Effector memory CD4-positive, alpha-beta T cell (primary cell): Measurements from ENCODE around the gene USP12.
"Not testable (repeated sequence)": the region's sequence is repeated elsewhere in the genome, so short reads cannot be mapped to it uniquely, and the experiment has no call there.

Experiments
- DNase-seq, 3 donors: peaks; one replicate each; pipeline ENCODE4 v3.0.0-alpha.2; 2020
- H3K27ac ChIP-seq: 2 replicates; pipeline ENCODE4 v1.7.0; 2013; ENCODE audit warnings: mild to moderate bottlenecking, low read length, moderate library complexity; ENCODE audit not compliant: insufficient read depth, poor library complexity, severe bottlenecking
- H3K27me3 ChIP-seq: replicated peaks from 2 replicates; pipeline ENCODE4 v1.7.0; 2013; ENCODE audit warnings: mild to moderate bottlenecking, low read length; ENCODE audit not compliant: insufficient read depth, control insufficient read depth, poor library complexity, severe bottlenecking
- H3K36me3 ChIP-seq: 2 replicates; pipeline ENCODE4 v1.7.0; 2013; ENCODE audit warnings: mild to moderate bottlenecking, low read length, moderate library complexity; ENCODE audit not compliant: control insufficient read depth, insufficient read depth
- H3K4me1 ChIP-seq: 2 replicates; pipeline ENCODE4 v1.7.0; 2013; ENCODE audit warnings: low read length, mild to moderate bottlenecking; ENCODE audit not compliant: control insufficient read depth, insufficient read depth, poor library complexity, severe bottlenecking
- H3K4me3 ChIP-seq: 2 replicates; pipeline ENCODE4 v1.7.0; 2013; ENCODE audit warnings: low read length, low read depth, mild to moderate bottlenecking; ENCODE audit not compliant: insufficient read depth, poor library complexity, severe bottlenecking
- H3K9me3 ChIP-seq: 2 replicates; pipeline ENCODE4 v1.7.0; 2013; ENCODE audit warnings: mild to moderate bottlenecking, low read length, moderate library complexity; ENCODE audit not compliant: control insufficient read depth
- total RNA-seq, 3 donors: gene quantifications; one replicate each; lab custom pipeline; 2026; lab: John Stamatoyannopoulos, UW

USP12 gene, protein sequence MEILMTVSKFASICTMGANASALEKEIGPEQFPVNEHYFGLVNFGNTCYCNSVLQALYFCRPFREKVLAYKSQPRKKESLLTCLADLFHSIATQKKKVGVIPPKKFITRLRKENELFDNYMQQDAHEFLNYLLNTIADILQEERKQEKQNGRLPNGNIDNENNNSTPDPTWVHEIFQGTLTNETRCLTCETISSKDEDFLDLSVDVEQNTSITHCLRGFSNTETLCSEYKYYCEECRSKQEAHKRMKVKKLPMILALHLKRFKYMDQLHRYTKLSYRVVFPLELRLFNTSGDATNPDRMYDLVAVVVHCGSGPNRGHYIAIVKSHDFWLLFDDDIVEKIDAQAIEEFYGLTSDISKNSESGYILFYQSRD
- total RNA-seq: 51.5 to 70.9 (median 55.7) reads per million in 3 donors

DNA sequence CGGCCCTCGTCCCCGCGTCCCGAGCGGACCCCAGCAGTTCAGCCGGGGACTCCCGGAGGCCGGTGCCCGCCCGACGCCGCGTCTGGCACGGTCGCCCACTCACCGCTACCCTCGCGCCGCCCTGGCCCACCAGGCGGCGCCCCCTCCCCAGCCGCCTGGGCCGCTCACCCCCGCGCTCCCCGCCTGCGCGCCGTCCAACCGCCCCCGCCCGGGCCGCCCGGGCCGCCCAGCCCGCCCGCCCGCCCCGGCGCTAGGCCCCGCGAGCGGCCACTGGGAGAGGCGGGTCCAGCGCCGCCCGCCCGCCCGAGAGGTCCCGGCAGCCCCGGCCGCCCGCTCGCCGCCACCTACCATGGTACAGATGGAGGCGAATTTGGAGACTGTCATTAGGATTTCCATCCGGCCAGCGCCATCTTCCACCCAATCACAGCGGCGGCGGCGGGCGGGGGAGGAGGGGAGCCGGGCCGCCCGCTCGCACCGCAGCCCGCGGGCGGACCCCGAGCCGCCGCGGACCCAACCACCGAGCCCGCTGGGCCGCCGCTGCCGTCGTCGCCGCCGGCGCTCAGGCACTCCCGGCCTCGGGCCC lies at the start of gene USP12:
Gene USP12 (minus strand): TSS at position 568 of the 583 bp plus-strand sequence. CDS start 172 bp downstream, at position 396.
- H3K36me3 ChIP-seq: no peaks in the 10 kb centered on the region
- peaks cover 16% of the 10 kb centered on the region for H3K4me1 ChIP-seq
- H3K9me3 ChIP-seq: no peaks in the 10 kb centered on the region
- H3K27me3 ChIP-seq: no peaks in the 10 kb centered on the region
- peak within 1 kb of the TSS; percentile 91 for H3K27ac ChIP-seq
- H3K4me3 ChIP-seq: peak within 1 kb of the TSS; percentile 83
- no peak for DNase-seq

DNA sequence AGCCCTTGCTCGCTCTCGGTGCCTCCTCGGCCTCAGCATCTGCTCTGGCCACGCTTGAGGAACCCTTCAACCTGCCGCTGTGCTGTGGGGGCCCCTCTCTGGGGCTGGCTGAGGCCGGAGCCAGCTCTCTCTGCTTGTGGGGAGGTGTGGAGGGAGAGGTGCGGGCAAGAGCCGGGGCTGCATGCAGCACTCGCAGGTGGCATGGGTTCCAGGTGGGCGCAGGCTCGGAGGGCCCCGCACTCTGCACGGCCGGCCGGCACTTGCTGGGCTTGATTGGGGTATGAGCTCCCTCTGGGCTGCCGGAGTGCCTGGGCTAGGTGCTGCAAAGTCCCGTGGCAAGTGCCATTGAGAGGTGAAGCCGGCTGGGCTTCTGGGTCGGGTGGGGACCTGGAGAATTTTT lies 48.0 kb upstream of the USP12 start:
- H3K27me3 ChIP-seq: no peaks in the 10 kb centered on the region
- no peaks in the 10 kb centered on the region for H3K9me3 ChIP-seq
- no peaks in the 10 kb centered on the region for H3K36me3 ChIP-seq
- no peak overlapping the region for H3K27ac ChIP-seq
- no peaks in the 10 kb centered on the region for H3K4me1 ChIP-seq
- H3K4me3 ChIP-seq: no peak overlapping the region
- no peak for DNase-seq

DNA sequence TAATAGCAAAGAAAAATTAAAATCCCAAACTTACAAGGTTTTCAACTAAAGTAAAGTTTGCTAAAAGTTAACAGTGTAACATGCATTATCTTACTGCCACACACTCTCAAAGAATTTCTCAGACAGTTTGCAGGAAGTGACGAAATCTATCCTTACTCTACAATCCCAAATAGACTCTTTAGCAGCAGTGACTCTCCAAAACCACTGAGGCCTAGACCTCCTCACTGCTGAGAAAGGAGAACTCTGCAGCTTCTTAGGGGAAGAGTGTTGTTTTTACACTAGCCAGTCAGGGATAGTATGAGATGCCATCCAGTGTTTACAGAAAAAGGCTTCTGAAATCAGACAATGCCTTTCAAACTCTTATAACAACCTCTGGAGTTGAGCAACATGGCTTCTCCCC lies 47.2 kb upstream of the USP12 start:
- H3K27me3 ChIP-seq, H3K4me3 ChIP-seq, H3K9me3 ChIP-seq, DNase-seq, H3K4me1 ChIP-seq, H3K36me3 ChIP-seq, H3K27ac ChIP-seq: not testable (repeated sequence)

DNA sequence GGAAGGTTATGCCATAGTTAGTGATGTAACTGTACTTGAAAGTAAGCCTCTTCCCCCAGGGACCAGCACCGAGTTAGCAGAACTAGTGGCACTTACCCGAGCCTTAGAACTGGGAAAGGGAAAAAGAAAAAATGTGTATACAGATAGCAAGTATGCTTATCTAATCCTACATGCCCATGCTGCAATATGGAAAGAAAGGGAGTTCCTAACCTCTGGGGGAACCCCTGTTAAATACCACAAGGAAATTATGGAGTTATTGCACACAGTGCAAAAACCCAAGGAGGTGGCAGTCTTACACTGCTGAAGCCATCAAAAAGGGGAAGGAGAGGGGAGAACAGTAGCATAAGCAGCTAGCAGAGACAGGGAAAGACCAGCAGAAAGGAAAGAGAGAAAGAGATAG lies 46.2 kb upstream of the USP12 start:
- not testable (repeated sequence) for DNase-seq, H3K4me3 ChIP-seq, H3K36me3 ChIP-seq, H3K9me3 ChIP-seq, H3K27ac ChIP-seq, H3K27me3 ChIP-seq, H3K4me1 ChIP-seq

DNA sequence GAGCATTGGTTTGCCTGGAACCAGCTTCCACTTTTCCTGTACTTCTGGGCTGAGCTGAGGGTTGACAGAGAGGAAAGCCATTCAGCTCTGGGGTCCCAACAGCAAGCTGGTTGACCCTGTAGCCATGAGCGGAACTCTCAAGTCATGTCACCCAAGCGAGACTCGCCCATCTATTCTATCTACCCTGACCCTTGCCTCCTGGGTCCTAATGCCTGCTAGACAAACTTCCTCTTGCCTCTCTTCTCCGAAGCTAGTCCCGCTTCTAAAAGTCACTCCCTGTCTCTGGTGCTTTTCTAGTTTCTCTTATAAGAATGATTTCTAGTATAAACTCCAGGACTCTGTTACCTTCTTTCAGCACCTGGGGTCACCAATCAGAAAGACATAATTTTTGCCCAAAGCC lies 41.8 kb upstream of the USP12 start:
- not testable (repeated sequence) for DNase-seq, H3K4me3 ChIP-seq

DNA sequence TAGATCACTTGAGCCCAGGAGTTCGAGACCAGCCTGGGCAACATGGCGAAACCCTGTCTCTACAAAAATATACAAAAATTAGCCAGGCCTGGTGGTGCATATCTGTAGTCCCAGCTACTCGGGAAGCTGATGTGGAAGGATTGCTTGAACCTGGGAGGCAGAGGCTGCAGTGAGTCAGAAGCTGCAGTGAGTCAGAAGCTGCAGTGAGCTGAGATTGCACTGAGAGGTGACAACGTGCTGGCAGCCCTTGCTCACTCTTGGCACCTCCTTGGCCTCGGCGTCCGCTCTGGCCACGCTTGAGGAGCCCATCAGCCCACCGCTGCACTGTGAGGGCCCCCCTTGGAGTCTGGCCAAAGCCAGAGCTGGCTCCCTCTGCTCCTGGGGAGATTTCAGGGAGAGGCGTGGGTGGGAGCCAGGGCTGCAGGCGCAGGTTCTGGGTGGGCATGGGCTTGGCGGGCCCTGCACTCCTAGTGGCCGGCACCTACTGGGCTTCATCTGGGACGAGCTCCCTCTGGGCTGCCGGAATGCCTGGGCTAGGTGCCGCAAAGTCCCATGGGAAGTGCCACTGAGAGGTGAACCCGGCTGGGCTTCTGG lies 40.3 kb upstream of the USP12 start:
- H3K4me1 ChIP-seq: no peaks in the 10 kb centered on the region
- H3K27me3 ChIP-seq: no peaks in the 10 kb centered on the region
- no peaks in the 10 kb centered on the region for H3K9me3 ChIP-seq
- no peaks in the 10 kb centered on the region for H3K36me3 ChIP-seq
- no peak overlapping the region for H3K27ac ChIP-seq
- H3K4me3 ChIP-seq: no peak overlapping the region
- DNase-seq: no peak

More for the DNA sequence above, 41.8 kb upstream of the USP12 start:
- not testable (repeated sequence) for H3K27me3 ChIP-seq, H3K27ac ChIP-seq, H3K4me1 ChIP-seq, H3K9me3 ChIP-seq, H3K36me3 ChIP-seq

DNA sequence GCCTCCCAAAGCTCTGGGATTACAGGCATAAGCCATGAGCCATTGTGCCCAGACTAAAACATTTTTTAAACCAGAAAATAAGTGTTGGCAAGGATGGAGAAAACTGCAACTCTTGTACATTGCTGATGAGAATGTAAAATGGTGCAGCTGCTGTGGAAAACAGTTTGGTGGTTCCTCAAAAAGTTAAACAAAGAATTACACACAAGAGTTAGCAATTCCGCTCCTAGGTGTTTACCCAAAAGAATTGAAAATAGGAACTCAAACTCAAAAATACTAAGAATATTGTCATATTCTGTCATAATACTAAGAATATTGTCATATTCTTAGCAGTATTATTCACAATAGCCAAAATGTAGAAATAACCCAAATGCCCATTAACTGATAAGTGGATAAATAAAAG lies 39.7 kb upstream of the USP12 start:
- Histone ChIP-seq H3K4me1 (no peaks in the 10 kb centered on the region), H3K27ac (no peak overlapping the region), H3K4me3 (no peak overlapping the region), H3K9me3 (no peaks in the 10 kb centered on the region), H3K27me3 (no peaks in the 10 kb centered on the region), H3K36me3 (no peaks in the 10 kb centered on the region)
- DNase-seq: no peak

DNA sequence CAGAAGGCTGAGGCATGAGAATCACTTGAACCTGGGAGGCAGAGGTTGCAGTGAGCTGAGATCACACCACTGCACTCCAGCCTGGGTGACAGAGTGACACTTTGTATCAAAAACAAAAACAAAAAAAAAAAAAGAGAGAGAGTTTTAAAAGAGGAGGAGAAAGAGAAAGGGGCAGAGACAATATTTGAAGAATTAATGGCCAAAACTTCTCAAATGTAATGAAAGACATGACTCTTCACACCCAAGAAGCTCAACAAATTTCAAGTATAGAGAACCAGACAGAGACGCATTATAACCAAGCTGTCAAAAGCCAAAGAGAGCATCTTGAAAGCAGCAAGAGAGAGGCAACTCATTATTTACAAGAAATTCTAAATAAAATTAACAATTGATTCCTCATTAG lies 36.9 kb upstream of the USP12 start:
- H3K27me3 ChIP-seq: no peaks in the 10 kb centered on the region
- no peak overlapping the region for H3K4me3 ChIP-seq

DNA sequence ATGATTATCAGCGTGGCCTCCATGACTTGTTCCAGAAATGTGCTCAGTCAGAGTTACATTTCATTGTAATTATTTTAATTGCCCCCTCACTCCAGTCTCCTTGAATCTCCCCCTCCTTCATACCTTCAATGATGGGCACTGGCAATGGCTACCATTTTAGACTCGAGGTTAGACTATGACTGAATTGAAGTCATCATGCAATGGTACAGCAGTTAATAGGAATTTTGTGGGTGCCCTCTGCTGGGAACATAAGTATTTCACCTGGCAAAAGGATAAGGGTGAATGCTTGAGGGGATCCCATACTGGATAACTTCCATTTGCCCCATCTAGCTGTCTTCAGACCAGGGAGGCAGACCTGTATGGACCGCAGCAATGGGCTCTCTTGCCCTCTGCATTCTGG lies 32.2 kb upstream of the USP12 start:
- H3K4me1 ChIP-seq: no peaks in the 10 kb centered on the region
- no peak overlapping the region for H3K27ac ChIP-seq
- H3K9me3 ChIP-seq: no peaks in the 10 kb centered on the region
- no peak for DNase-seq
- H3K4me3 ChIP-seq: no peak overlapping the region
- H3K36me3 ChIP-seq: no peaks in the 10 kb centered on the region
- no peaks in the 10 kb centered on the region for H3K27me3 ChIP-seq

More for the DNA sequence above, 36.9 kb upstream of the USP12 start:
- no peak for DNase-seq
- Histone ChIP-seq H3K36me3 (no peaks in the 10 kb centered on the region), H3K27ac (no peak overlapping the region), H3K9me3 (no peaks in the 10 kb centered on the region), H3K4me1 (no peaks in the 10 kb centered on the region)

DNA sequence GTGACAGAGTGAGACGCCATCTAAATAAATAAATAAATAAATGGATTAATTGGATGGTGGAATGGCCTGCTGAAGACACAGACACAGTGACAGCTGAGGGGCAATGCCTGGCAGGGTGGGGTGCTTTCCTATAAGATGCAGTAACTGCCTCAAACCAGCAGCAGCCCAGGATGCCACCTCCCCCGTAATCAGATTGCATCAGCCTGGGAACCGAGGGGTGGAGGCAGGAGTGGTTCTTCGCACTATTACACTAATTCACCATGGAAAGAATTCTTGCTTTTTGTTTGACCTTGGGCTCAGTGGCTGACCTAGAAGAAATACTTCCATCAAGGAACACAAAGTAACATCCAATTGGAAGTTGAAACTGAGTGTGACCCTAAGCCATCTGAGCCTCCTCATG lies 31.6 kb upstream of the USP12 start:
- Histone ChIP-seq H3K27me3 (no peaks in the 10 kb centered on the region), H3K27ac (no peak overlapping the region), H3K4me3 (no peak overlapping the region), H3K36me3 (no peaks in the 10 kb centered on the region), H3K4me1 (no peaks in the 10 kb centered on the region), H3K9me3 (no peaks in the 10 kb centered on the region)
- no peak for DNase-seq
